A673 (cell line): ENCODE results near the gene CD200R1L. TPM values are rescaled to one million over a fixed set of nuclear protein-coding genes. Genes with fewer than 3 reads are reported as not detected.

ENCODE experiments used
- BruUV-seq: library from RNA; stranded (reverse); fragments of 400-500 nt; replicated peaks from 2 replicates; lab custom pipeline; 2021; lab: Mats Ljungman, UMichigan
- CTCF ChIA-PET: fragments of 300-600 bp; sonication (Branson Sonifier 250); formaldehyde crosslinking; loops from one replicate; lab custom pipeline; 2022; ENCODE audit warnings: antibody characterized with exemption; lab: Charles Lee
- POLR2A ChIA-PET: fragments of 300-600 bp; sonication (Branson Sonifier 250); formaldehyde crosslinking; loops from one replicate; lab custom pipeline; 2022; ENCODE audit warnings: antibody characterized with exemption; ENCODE audit not compliant: low non-redundant PET; lab: Charles Lee
- DNase-seq: peaks from one replicate; pipeline ENCODE4 v3.0.0-alpha.2; 2015; ENCODE audit warnings: low spot score
- H3K27ac ChIP-seq: fragments of 200-600 bp; sonication (generic); 2 replicates; pipeline ENCODE4 v1.5.1; 2016; ENCODE audit warnings: mixed run types, low read depth, mild to moderate bottlenecking, mixed read lengths, antibody characterized with exemption, low read length; ENCODE audit not compliant: poor library complexity, severe bottlenecking
- H3K27me3 ChIP-seq: fragments of 200-600 bp; sonication (generic); replicated peaks from 2 replicates; pipeline ENCODE4 v1.6.1; 2017; ENCODE audit warnings: mixed run types, low read depth, mild to moderate bottlenecking, mixed read lengths, antibody characterized with exemption, low read length; ENCODE audit not compliant: insufficient read depth, poor library complexity
- H3K36me3 ChIP-seq: fragments of 200-600 bp; sonication (generic); 2 replicates; pipeline ENCODE4 v1.6.1; 2016; ENCODE audit warnings: mixed run types, mild to moderate bottlenecking, mixed read lengths, antibody characterized with exemption, low read length; ENCODE audit not compliant: insufficient read depth, poor library complexity, severe bottlenecking
- H3K4me1 ChIP-seq: fragments of 200-600 bp; sonication (generic); 2 replicates; pipeline ENCODE4 v1.6.1; 2017; ENCODE audit warnings: mixed run types, mild to moderate bottlenecking, mixed read lengths, antibody characterized with exemption, low read length; ENCODE audit not compliant: insufficient read depth, poor library complexity, severe bottlenecking
- H3K4me3 ChIP-seq: fragments of 200-600 bp; sonication (generic); 2 replicates; pipeline ENCODE4 v1.5.1; 2016; ENCODE audit warnings: low read depth, mixed run types, mild to moderate bottlenecking, mixed read lengths, low read length; ENCODE audit not compliant: poor library complexity, severe bottlenecking
- H3K9me3 ChIP-seq: fragments of 200-600 bp; sonication (generic); 2 replicates; pipeline ENCODE4 v1.6.1; 2016; ENCODE audit warnings: mixed run types, low read depth, mild to moderate bottlenecking, mixed read lengths, antibody characterized with exemption, low read length; ENCODE audit not compliant: poor library complexity, severe bottlenecking
- CTCF ChIP-seq: fragments of 300-800, 200-600 bp; sonication (generic); conservative IDR thresholded peaks from 2 replicates; pipeline ENCODE4 v1.5.1; 2017; ENCODE audit warnings: low read depth, mild to moderate bottlenecking, antibody characterized with exemption, low read length, moderate library complexity, mixed read lengths
- EZH2 ChIP-seq: fragments of 200-600 bp; sonication (generic); IDR thresholded peaks from 2 replicates; pipeline ENCODE4 v1.6.1; 2017; ENCODE audit warnings: borderline replicate concordance, low read depth, mild to moderate bottlenecking, mixed read lengths, antibody characterized with exemption, low read length; ENCODE audit not compliant: poor library complexity, severe bottlenecking
- intact Hi-C: fragments of 100-400 bp; cut with micrococcal nuclease; formaldehyde crosslinking; loops from one replicate; pipeline ENCODE4 v1.10.0; 2022; ENCODE audit not compliant: unreplicated experiment
- total RNA-seq: library from RNA; stranded (reverse); gene quantifications from 2 replicates; pipeline ENCODE4 v1.2.3, GENCODE V29; 2021

Gene CD200R1L
- total RNA-seq, 1 experiment from 2014 or later = not detected

- H3K27me3 ChIP-seq = peaks cover 3% of the 10 kb centered on the region
- H3K36me3 ChIP-seq = no peaks in the 10 kb centered on the region
- H3K9me3 ChIP-seq = no peaks in the 10 kb centered on the region
- CTCF ChIA-PET = no interaction called here
- no peak for DNase-seq
- TF ChIP-seq EZH2 = no peak
- no peak for TF ChIP-seq CTCF
- no peaks in the 10 kb centered on the region for H3K4me1 ChIP-seq
- no TSS peak for BruUV-seq
- intact Hi-C loops = loop anchor here (5.0 kb wide), 2 partner anchors 78 to 228 kb away; no protein-coding TSS in a partner anchor
- no peak overlapping the region for H3K27ac ChIP-seq
- POLR2A ChIA-PET = no interaction called here
- H3K4me3 ChIP-seq = no peak overlapping the region
Observed at GRCh38 chr3:112810561-112810960, 36.1 kb downstream of the CD200R1L start.

GRCh38 chr3:112808136-112808535, 38.5 kb downstream of the CD200R1L start:
- Histone ChIP-seq H3K9me3 (no peaks in the 10 kb centered on the region), H3K4me3 (no peak overlapping the region), H3K36me3 (no peaks in the 10 kb centered on the region), H3K4me1 (no peaks in the 10 kb centered on the region), H3K27ac (no peak overlapping the region), H3K27me3 (peaks cover 7% of the 10 kb centered on the region)
- ChIA-PET POLR2A (no interaction called here), CTCF (interaction anchor here (2.2 kb wide), 1 partner anchor 73 kb away, joined by 5 read pairs; no protein-coding TSS in a partner anchor)
- no peak for DNase-seq
- intact Hi-C loops = no loop called here
- TF ChIP-seq EZH2 = no peak
- no peak for TF ChIP-seq CTCF
- no TSS peak for BruUV-seq

- CTCF ChIA-PET = interaction anchor here (2.2 kb wide), 1 partner anchor 73 kb away, joined by 5 read pairs; no protein-coding TSS in a partner anchor
- H3K36me3 ChIP-seq = no peaks in the 10 kb centered on the region
- peaks cover 7% of the 10 kb centered on the region for H3K27me3 ChIP-seq
- POLR2A ChIA-PET = no interaction called here
- TF ChIP-seq CTCF = no peak
- TF ChIP-seq EZH2 = no peak
- no peaks in the 10 kb centered on the region for H3K4me1 ChIP-seq
- no peaks in the 10 kb centered on the region for H3K9me3 ChIP-seq
- H3K4me3 ChIP-seq = no peak overlapping the region
- no peak for DNase-seq
- intact Hi-C loops = no loop called here
- no TSS peak for BruUV-seq
- H3K27ac ChIP-seq = no peak overlapping the region
Observed at GRCh38 chr3:112807685-112808084, 39.0 kb downstream of the CD200R1L start.
